HEK293 (cell line): ENCODE measurements around the gene RPL36.

ENCODE experiments used
- GLIS2 ChIP-seq: fragments of 450-650 bp; formaldehyde crosslinking; IDR thresholded peaks from 2 replicates; pipeline ENCODE4 v1.5.1; 2016; ENCODE audit warnings: missing biosample characterization, missing genetic modification characterization
- HOXD13 ChIP-seq: sonication (generic); formaldehyde crosslinking; IDR thresholded peaks from 2 replicates; pipeline ENCODE4 v1.8.0; 2022; ENCODE audit warnings: missing genetic modification reagents, borderline replicate concordance
- IKZF3 ChIP-seq: fragments of 450-650 bp; IDR thresholded peaks from 2 replicates; pipeline ENCODE4 v1.5.0; 2018; ENCODE audit warnings: missing biosample characterization, mild to moderate bottlenecking, missing genetic modification characterization, moderate library complexity
- PRDM1 ChIP-seq: fragments of 450-650 bp; formaldehyde crosslinking; IDR thresholded peaks from 2 replicates; pipeline ENCODE4; 2016; ENCODE audit warnings: missing biosample characterization, missing genetic modification characterization
- PRDM2 ChIP-seq: fragments of 450-650 bp; formaldehyde crosslinking; IDR thresholded peaks from 2 replicates; pipeline ENCODE4 v1.5.1; 2016; ENCODE audit warnings: missing biosample characterization, missing genetic modification characterization, borderline replicate concordance
- RBAK ChIP-seq: fragments of 450-650 bp; formaldehyde crosslinking; IDR thresholded peaks from 2 replicates; pipeline ENCODE4 v1.5.1; 2016; ENCODE audit warnings: missing biosample characterization, missing genetic modification characterization
- SCRT1 ChIP-seq: fragments of 450-650 bp; formaldehyde crosslinking; IDR thresholded peaks from 2 replicates; pipeline ENCODE4 v1.5.1; 2016; ENCODE audit warnings: missing biosample characterization, missing genetic modification characterization, borderline replicate concordance
- YY1 ChIP-seq: fragments of 450-650 bp; formaldehyde crosslinking; IDR thresholded peaks from 2 replicates; pipeline ENCODE4 v1.5.1; 2018; ENCODE audit warnings: missing biosample characterization, missing genetic modification characterization
- YY2 ChIP-seq: fragments of 450-650 bp; formaldehyde crosslinking; IDR thresholded peaks from 2 replicates; pipeline ENCODE4 v1.5.1; 2016; ENCODE audit warnings: missing biosample characterization, missing genetic modification characterization
- ZBTB11 ChIP-seq: fragments of 450-650 bp; formaldehyde crosslinking; conservative IDR thresholded peaks from 2 replicates; pipeline ENCODE4 v1.5.1; 2016; ENCODE audit warnings: low read depth, missing biosample characterization, missing genetic modification characterization
- ZNF16 ChIP-seq: fragments of 450-650 bp; formaldehyde crosslinking; IDR thresholded peaks from 2 replicates; pipeline ENCODE4 v1.5.1; 2016; ENCODE audit warnings: low read depth, missing biosample characterization, missing genetic modification characterization
- ZNF354C ChIP-seq: fragments of 450-650 bp; formaldehyde crosslinking; IDR thresholded peaks from 2 replicates; pipeline ENCODE4 v1.5.1; 2016; ENCODE audit warnings: missing biosample characterization, missing genetic modification characterization, low read depth, borderline replicate concordance
- ZNF433 ChIP-seq: fragments of 450-650 bp; formaldehyde crosslinking; IDR thresholded peaks from 2 replicates; pipeline ENCODE4 v1.5.1; 2016; ENCODE audit warnings: missing biosample characterization, missing genetic modification characterization, low read depth
- ZNF510 ChIP-seq: fragments of 450-650 bp; formaldehyde crosslinking; IDR thresholded peaks from 2 replicates; pipeline ENCODE4 v1.5.1; 2018; ENCODE audit warnings: mild to moderate bottlenecking, missing genetic modification characterization, missing biosample characterization; ENCODE audit not compliant: insufficient replicate concordance
- ZNF629 ChIP-seq: fragments of 450-650 bp; formaldehyde crosslinking; IDR thresholded peaks from 2 replicates; pipeline ENCODE4 v1.5.1; 2017; ENCODE audit warnings: missing biosample characterization, missing genetic modification characterization
- ZNF677 ChIP-seq: fragments of 450-650 bp; IDR thresholded peaks from 2 replicates; pipeline ENCODE4 v1.5.0; 2018; ENCODE audit warnings: missing biosample characterization, mild to moderate bottlenecking, missing genetic modification characterization, moderate library complexity
- TF ChIP-seq, protein P1 (sequence below): fragments of 450-650 bp; formaldehyde crosslinking; IDR thresholded peaks from 2 replicates; pipeline ENCODE4 v1.5.1; 2016; ENCODE audit warnings: missing biosample characterization, missing genetic modification characterization
- TF ChIP-seq, protein P2 (sequence below): fragments of 450-650 bp; formaldehyde crosslinking; IDR thresholded peaks from 2 replicates; pipeline ENCODE4 v1.5.1; 2016; ENCODE audit warnings: missing biosample characterization, missing genetic modification characterization, borderline replicate concordance
- TF ChIP-seq, protein P3 (sequence below): fragments of 450-650 bp; formaldehyde crosslinking; IDR thresholded peaks from 2 replicates; pipeline ENCODE4 v1.5.1; 2016; ENCODE audit warnings: missing biosample characterization, missing genetic modification characterization
- TF ChIP-seq, protein P4 (sequence below): fragments of 450-650 bp; IDR thresholded peaks from 2 replicates; pipeline ENCODE4 v1.5.1; 2018; ENCODE audit warnings: missing biosample characterization, mild to moderate bottlenecking, missing genetic modification characterization

RPL36 gene

DNA sequence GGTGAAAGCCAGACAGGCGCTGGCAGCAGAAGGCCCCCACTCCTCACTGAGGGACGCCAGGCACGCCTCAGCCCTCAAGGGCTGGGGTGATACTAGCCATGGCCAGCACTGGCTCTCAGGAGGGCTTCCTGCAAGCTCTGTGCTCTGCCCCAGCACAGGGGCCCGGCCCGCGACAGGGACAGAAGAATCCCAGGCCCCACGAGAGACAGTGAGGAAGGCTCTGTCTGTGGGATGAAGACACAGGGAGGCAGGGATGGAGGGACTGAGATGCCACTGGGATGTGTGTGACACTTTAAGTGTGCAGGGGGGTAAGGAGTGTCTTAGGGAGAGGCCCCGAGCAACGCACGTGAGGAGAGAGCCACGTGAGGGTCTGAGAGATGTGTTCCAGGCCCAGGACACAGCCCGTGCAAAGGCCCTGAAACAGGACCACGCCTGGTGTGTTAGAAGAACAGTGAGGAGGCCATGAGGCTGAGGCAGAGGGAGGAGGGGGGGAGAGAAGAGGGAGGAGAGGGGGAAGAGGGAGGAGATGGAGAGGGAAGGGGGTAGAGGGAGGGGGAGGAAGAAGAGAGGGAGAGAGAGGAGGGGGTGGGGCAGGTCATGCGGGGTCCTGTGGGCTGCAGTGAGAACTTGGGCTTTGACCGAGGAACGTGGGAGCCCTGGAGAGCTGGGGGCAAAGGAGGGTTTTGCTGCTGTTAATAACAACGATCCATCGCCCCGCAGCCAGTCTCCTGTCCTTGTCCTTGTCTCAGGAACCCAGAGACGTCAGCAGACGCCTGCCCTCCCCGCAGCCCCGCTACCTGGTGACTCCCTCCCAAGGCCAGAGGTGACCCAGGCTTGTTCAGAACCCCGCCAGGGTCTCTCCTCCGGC, 7.2 kb downstream of the RPL36 start (continued):
- TF ChIP-seq, protein P1, sequence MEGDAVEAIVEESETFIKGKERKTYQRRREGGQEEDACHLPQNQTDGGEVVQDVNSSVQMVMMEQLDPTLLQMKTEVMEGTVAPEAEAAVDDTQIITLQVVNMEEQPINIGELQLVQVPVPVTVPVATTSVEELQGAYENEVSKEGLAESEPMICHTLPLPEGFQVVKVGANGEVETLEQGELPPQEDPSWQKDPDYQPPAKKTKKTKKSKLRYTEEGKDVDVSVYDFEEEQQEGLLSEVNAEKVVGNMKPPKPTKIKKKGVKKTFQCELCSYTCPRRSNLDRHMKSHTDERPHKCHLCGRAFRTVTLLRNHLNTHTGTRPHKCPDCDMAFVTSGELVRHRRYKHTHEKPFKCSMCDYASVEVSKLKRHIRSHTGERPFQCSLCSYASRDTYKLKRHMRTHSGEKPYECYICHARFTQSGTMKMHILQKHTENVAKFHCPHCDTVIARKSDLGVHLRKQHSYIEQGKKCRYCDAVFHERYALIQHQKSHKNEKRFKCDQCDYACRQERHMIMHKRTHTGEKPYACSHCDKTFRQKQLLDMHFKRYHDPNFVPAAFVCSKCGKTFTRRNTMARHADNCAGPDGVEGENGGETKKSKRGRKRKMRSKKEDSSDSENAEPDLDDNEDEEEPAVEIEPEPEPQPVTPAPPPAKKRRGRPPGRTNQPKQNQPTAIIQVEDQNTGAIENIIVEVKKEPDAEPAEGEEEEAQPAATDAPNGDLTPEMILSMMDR (tag by site-specific recombination): no peak
- TF ChIP-seq HOXD13 (CRISPR knock-in tag) (no peak), YY2 (tag by site-specific recombination) (no peak), IKZF3 (tag by site-specific recombination) (peak; percentile 74), RBAK (tag by site-specific recombination) (no peak), ZBTB11 (tag by site-specific recombination) (no peak), SCRT1 (tag by site-specific recombination) (no peak), PRDM1 (tag by site-specific recombination) (no peak), ZNF510 (tag by site-specific recombination) (no peak), ZNF433 (tag by site-specific recombination) (no peak), ZNF677 (tag by site-specific recombination) (no peak), ZNF354C (tag by site-specific recombination) (no peak), ZNF629 (tag by site-specific recombination) (peak; percentile 59; the same call in 1 of the 2 replicates), PRDM2 (tag by site-specific recombination) (no peak), ZNF16 (tag by site-specific recombination) (peak; percentile 41; the same call in 1 of the 2 replicates), GLIS2 (tag by site-specific recombination) (no peak), YY1 (tag by site-specific recombination) (no peak)
- TF ChIP-seq, protein P2, sequence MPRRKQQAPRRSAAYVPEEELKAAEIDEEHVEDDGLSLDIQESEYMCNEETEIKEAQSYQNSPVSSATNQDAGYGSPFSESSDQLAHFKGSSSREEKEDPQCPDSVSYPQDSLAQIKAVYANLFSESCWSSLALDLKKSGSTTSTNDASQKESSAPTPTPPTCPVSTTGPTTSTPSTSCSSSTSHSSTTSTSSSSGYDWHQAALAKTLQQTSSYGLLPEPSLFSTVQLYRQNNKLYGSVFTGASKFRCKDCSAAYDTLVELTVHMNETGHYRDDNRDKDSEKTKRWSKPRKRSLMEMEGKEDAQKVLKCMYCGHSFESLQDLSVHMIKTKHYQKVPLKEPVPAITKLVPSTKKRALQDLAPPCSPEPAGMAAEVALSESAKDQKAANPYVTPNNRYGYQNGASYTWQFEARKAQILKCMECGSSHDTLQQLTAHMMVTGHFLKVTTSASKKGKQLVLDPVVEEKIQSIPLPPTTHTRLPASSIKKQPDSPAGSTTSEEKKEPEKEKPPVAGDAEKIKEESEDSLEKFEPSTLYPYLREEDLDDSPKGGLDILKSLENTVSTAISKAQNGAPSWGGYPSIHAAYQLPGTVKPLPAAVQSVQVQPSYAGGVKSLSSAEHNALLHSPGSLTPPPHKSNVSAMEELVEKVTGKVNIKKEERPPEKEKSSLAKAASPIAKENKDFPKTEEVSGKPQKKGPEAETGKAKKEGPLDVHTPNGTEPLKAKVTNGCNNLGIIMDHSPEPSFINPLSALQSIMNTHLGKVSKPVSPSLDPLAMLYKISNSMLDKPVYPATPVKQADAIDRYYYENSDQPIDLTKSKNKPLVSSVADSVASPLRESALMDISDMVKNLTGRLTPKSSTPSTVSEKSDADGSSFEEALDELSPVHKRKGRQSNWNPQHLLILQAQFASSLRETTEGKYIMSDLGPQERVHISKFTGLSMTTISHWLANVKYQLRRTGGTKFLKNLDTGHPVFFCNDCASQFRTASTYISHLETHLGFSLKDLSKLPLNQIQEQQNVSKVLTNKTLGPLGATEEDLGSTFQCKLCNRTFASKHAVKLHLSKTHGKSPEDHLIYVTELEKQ (tag by site-specific recombination): no peak
- TF ChIP-seq, protein P3, sequence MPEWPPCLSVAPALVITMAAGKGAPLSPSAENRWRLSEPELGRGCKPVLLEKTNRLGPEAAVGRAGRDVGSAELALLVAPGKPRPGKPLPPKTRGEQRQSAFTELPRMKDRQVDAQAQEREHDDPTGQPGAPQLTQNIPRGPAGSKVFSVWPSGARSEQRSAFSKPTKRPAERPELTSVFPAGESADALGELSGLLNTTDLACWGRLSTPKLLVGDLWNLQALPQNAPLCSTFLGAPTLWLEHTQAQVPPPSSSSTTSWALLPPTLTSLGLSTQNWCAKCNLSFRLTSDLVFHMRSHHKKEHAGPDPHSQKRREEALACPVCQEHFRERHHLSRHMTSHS (tag by site-specific recombination): no peak
- TF ChIP-seq, protein P4, sequence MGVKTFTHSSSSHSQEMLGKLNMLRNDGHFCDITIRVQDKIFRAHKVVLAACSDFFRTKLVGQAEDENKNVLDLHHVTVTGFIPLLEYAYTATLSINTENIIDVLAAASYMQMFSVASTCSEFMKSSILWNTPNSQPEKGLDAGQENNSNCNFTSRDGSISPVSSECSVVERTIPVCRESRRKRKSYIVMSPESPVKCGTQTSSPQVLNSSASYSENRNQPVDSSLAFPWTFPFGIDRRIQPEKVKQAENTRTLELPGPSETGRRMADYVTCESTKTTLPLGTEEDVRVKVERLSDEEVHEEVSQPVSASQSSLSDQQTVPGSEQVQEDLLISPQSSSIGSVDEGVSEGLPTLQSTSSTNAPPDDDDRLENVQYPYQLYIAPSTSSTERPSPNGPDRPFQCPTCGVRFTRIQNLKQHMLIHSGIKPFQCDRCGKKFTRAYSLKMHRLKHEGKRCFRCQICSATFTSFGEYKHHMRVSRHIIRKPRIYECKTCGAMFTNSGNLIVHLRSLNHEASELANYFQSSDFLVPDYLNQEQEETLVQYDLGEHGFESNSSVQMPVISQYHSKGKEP (tag by site-specific recombination): no peak
